ENCODE results near the gene ALDH1A2.

Gene ALDH1A2

DNA sequence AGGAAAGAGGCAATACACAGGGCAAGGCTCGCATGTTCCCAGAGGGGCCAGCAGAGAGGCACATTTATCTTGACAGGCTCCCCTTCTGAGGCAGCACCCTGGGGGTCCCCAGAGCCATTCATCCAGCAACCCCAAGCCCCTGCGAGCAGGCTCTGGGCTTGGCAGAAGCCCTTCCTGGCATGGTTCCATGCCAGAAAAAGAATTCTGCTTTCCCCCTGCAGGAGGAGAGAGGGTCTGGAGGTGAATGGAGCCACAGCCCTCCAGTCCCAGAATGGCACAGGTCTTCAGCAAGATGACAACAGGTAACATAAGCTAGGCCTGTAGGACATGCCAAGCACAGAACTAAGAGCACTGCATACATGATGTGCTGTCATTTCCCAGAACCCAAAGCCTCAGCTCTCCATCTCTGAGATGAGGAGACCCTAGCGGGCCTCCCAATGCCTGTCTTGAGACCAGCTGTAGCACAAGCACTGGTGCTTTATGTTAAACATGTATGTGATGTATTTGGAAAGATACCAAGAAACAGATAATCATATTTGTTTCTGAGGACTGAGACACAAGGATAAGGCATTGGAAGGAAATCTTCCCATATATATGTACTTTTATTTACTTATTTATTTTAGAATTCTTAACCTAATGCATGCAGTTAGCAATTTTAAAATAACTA is 121.6 kb downstream of the ALDH1A2 start:
- no peak for DNase-seq (ENCODE audit: low read depth in 2 of 2)

DNA sequence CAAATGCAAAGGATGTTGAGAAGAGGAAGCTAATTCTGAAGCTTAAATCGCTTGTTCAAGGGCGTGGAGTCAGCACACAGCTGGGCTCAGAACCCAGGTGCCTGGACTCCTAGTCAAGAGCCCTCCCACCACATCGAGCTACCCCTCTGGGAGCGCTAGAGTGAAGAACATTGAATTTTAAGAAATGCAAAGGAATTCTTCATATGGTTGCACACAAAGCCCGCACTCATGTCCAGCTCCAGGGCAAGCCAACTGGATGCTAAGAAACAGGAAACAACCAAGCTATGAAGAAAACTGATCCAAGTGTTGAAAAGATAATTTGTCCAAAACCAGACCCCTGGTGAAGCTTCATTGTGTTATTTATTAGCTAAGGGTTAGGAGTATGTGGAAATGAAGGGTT is 122.3 kb downstream of the ALDH1A2 start:
- DNase-seq (ENCODE audit: low read depth in 2 of 2) = no peak

DNA sequence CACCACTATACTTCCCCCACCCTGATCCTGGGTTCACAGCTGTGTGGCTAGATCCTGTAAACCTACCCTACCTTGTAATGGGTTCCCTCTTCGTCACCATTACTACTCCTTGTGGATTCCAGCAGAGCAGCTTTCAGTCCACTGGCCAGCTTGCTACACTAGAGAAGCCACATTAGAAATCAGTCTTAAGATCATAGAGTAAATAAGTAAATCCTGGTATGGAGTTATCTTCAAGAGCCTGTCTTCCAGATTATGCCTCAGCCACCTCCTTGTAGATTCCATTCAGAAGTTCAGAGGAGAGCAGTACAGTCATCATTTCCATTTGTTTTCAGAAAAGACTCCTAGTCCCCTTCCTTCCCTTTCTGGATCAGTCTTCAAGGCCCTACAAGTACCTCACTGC is 123.7 kb downstream of the ALDH1A2 start:
- no peak for DNase-seq (ENCODE audit: low read depth in 2 of 2)

DNA sequence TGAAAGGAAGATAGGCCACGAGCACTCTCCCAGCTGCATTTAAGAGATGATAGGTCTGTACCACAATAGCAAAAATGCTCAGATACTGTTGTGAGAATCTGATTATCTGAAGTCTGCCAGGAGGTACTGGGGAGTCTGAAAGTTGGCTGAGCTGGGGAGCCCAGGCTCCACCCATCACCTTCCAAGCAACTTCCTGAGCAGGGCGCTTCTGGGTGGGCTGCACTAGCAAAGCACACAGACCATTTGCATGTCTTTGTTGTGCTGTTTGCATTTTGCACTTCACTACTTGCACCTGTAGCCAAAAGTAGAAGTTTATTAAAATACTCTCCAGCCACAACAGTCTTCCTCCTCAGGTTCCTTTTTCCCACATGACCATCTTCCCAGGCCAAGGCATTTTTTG is 133.2 kb downstream of the ALDH1A2 start:
- no peak for DNase-seq (ENCODE audit: low read depth in 2 of 2)

DNA sequence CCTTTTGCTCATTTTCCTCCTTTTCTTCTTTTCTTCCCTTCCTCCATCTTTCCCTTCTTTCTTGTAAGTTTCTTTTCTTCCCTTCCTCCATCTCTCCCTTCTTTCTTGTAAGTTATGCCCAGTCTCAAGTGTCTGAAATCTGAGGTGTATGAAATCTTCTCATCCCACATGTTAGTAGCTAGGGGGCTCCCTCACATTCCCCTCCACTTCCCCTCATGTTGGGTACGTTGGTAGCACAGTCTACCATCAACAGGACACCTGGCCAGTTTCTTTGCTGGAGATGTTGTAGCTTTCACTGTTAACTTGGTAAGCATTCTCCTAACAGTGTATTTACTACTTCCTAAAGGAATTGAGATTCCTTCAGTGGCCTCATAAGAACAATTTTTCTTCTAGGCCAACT is 133.9 kb downstream of the ALDH1A2 start:
- no peak for DNase-seq (ENCODE audit: low read depth in 2 of 2)

DNA sequence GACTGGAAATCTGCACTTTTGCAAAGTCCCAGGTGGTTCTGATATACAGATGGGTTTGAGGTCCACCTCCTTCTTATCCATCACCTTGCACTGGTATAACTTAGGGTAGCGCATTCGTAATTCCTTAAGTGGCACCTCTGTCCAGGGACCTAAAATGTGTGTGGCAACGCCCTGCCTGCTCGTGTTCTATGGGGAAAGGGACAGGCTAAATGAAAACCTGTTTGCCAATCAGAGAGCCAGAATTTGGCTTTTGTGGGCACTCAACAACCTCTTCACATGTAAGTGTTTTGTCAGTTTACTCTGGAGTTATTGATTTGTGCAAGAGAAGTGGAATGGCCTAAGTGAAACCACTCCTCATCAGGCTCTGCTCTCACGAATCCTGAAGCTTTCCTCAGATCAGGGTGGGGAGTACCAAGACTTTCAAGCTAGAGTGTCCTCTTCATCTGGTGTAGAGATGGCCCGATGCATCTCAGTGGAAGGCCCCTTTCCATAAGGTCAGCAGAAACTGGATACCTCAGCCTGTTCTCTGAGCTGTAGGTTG is 138.3 kb downstream of the ALDH1A2 start:
- DNase-seq (ENCODE audit: low read depth in 2 of 2) = no peak

DNA sequence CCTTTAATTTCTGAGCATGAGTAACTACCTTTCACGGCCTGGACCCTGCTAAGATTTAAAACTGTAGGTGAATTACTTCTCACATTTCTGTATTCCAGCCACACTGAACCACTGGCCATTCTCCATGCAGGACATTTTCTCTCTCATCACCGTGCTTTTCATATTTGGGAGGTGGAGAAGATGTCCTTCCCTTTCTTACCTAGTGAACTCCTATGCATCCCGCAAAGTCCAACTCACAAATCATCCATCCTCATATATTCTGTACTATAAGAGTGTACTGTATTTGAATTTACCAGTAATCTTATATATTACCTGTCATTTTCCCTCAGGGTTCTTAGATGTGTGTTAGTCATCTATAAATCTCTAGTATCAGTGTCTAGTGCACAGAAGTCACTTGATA is 139.9 kb downstream of the ALDH1A2 start:
- DNase-seq (ENCODE audit: low read depth in 2 of 2) = no peak

DNA sequence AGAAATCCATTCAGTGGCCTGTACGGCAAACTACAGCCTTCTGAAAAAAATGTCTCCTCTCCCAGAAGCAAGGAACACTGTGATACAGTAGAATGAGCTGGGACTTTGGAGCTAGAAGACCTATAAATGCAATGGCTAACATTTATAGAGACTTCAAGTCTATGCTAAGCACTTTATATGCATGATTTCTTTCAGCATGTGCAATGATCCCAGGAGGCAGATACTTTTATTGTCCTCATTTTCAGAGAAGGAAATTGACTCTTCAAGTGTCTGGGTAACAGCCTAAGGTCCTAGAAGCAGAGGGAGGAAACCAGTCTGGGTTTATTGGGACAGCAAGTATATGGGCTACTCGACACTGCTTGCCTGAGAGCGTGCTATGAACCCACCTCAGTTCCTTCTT is 140.9 kb downstream of the ALDH1A2 start:
- DNase-seq (ENCODE audit: low read depth in 2 of 2) = no peak

DNA sequence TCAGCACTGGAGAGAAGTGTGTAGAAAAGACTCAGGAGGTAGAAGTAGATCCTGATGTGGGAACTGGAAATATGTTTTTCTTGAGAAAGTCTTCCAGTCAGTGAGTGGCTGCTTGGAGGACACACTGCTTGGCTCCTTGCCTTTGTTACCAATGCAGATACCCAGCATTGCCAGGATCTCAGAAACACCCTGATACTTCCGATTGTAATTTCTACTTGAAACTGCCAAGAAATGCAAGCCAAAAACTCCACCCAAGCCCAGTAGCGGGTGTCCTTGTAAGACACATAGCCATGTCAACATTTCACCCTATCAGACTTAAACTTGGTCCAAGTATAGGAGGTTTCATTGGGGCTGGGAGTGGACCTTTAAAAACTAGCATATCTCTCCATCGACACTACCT is 141.8 kb downstream of the ALDH1A2 start:
- no peak for DNase-seq (ENCODE audit: low read depth in 2 of 2)

DNA sequence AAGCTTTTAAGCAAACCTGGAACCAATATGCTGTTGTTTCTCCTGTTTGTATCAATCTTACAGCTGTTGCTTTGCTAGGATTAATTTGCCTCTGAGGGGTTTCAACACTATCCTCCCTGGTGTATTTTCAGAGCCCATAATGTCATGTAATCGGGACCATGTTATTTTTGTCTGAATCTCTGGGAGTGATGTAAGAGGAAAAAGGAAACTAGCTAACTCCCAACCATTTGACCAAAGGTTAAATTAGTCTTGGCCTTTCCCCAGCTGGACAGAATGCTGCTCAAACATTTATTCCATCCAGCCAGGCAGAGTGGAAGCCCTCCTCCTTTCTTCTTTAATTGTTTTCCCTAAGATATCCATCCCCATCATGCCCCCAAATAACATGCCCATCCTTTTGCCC is 142.2 kb downstream of the ALDH1A2 start:
- DNase-seq (ENCODE audit: low read depth in 2 of 2) = no peak

DNA sequence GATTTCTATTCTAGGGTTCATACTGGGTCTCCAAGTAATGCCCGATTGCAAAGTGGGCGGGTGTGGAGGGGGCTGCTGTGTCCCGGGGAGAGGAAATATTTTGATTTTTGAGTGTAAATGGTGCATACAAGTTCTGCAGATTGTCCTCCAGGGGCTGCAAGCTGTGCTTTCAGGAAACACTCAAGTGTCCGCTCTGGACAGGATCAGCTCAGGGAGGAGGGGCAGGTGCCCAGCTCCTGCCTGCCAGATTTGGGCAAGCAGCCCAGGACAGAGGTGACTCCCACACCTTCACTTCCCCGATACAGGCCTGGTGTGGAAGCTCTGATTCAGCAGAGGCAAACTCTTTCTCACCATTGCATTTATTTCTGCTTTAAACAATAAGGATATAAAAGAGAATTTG is 142.7 kb downstream of the ALDH1A2 start:
- no peak for DNase-seq (ENCODE audit: low read depth in 2 of 2)

DNA sequence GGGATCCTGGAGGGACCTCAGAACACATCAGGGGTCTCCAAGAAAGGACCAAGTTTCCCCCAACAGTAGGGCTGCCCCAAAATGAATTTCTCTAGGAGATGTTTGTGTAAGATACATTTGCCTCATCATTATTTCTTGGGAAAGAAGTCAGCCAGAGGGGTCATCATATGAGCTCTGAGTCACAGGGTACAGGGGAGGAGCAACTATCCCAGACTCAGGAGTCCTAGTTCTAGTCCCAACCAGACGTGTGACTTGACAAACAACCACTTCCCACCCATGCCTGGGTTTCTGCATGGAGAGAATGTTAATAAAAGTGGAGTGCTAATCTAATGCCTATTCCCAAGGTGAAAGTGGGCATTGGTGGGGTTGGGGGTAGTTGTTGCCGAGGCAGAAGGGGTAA is 144.1 kb downstream of the ALDH1A2 start:
- DNase-seq (ENCODE audit: low read depth in 2 of 2) = no peak

DNA sequence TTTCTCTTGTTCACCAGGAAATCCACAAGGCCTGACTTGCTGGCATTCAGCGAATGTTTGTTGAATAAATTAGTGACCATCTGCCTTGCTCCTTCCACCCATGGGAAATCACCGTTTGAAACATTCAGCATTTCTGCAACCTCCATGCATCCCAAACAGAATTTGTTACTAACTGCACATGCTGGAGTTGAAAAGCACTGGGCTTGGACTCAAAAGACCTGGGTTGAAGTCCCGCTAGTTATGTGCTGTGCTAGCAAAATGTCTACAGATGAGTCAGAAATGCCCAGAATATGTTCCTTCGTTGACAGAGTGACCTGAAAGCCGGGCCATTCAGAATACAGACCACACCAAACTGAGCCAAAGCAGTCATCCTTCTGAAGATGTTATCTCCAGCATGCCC is 144.6 kb downstream of the ALDH1A2 start:
- no peak for DNase-seq (ENCODE audit: low read depth in 2 of 2)

DNA sequence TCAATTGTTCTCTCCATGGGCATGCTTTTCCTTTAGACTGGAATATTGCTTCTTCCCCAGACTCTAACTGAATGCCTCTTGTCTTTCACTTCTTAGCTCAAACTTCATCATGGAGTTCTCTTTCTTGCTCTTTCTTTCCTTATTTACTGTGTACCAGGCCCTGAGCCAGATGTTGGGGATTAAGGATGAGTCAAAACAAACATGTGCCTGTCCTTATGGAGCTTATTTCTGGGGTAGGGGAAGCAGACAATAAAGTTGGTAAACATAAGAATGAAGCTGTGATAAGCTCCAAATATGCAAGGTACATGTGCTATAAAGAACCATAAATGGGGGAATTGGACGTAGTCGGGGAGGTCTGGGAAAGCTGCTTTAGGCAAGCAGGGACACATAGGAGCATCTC is 145.8 kb downstream of the ALDH1A2 start:
- DNase-seq (ENCODE audit: low read depth in 2 of 2) = no peak

DNA sequence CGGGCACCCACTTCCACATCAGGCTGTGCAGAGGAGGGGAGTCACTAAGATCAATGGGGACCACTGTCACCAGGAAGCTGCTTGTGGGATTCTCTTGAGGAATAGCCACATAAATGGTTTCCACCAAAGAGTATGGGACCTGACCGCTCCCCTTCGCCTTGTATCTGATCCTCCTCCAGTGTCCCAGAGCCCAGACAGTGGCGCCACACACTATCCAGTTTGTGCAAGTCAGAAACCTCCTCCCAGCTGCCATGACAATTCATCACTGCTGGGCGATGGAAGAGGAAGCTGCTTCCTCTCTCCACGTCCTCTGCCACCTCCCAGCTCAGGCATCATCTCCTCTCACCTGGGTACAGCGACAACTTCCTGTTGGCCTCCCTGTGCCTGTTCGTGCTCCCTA is 147.5 kb downstream of the ALDH1A2 start:
- DNase-seq (ENCODE audit: low read depth in 2 of 2) = no peak

DNA sequence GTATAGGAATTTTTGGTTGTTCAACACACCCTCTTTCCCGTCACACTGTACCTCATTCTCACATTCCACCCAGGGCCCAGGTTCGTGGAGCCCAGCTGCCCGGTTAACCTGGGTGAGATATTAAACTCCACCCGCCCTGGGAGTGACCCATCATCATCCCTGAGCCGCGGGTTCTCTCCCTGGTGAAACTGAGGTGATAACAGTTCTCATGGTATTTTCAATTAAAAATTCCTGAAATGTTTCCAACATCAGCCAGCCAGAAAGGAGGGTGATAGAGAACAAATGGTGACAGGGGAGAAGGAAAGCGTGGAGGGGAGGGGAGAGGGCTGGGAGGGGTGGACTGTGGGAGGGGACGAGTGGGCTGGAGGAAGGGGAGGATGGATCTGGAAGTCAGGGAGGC is 148.8 kb downstream of the ALDH1A2 start:
- no peak for DNase-seq (ENCODE audit: low read depth in 2 of 2)

DNA sequence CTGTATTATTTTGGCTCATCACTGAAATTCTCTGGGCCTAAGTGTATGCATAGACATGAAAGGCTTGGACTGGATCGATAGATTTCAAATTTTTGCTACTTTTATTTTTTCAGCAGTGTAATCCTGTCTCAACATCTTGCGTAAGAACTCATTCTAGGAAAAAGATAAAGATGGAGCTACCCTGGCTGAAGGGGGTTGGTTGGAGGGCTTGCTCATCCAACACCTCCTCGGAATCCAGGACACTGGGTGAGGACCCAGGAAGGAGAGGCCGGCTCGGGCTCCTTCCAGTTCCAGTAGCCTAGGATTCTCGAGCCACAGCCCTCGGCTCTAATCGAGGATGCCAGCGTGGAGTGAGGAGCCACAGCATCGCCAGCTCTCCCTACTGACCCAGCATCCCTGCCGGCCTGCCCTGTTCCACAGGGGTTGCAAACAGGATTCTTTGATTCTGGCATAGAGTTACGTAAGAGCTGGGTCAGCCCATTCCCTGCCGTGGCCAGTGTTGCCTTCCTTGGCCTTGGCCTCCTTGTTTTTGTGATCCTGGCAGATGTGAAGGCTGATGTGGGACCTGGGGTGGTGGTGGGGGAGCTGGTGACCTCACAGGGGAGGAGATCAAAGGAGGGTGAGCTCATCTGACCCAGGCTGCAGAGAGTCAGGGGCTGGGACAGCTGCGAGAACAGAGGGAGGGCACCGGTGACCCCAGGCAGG is 149.5 kb downstream of the ALDH1A2 start:
- DNase-seq (ENCODE audit: low read depth in 2 of 2) = no peak

DNA sequence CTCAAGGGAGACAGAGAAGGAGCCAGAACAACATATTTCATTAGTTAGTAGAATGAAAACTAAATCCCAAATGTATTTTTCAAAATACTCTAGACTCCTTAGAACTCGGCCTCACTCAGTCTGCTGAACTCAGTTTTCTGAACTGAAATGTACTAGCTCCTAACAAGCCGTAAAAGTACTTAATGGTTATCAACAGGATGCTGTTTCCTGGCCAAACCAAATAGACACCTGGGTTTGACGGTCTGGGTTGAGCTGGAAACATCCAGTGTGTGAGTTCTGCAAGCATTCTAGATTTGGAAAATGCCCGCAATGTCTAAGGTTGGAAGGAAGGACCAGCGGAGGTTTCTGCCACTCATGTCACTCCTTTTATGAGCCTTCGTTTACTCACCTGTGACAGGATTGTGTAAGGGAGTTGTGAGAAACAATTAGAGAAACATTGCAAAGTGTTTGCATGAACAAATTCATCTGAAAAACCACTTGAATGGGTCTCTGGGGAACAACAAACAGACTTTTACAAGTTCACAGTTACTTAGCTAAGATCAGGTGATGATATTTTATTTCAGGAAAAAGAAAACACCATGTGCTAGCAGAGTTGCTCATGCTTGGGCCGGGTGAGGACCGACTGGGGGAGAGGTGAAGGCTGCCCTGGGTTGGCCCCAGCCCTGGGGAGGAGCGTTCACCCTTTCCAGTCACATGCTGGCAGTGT is 151.0 kb downstream of the ALDH1A2 start:
- no peak for DNase-seq (ENCODE audit: low read depth in 2 of 2)

DNA sequence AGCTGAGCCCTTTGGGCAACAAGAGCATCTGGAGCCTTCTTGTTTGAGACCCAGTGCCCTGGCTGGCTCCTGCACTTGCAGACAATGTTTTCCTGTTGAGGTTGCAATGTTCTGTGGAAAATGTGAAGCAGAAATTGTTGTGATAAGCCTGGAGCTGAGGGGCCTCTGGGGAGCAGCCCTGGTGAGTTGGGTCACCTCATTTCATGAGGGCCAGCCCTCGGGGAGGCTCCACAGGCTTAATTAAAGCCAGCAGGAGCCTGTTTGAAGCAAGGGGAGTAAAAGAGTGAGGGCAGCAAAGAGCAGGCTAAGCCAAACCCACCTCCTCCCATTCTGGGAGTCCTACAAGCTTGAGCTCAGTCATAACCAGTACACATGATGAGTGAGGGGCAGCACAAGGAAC is 154.3 kb downstream of the ALDH1A2 start:
- no peak for DNase-seq (ENCODE audit: low read depth in 2 of 2)

DNA sequence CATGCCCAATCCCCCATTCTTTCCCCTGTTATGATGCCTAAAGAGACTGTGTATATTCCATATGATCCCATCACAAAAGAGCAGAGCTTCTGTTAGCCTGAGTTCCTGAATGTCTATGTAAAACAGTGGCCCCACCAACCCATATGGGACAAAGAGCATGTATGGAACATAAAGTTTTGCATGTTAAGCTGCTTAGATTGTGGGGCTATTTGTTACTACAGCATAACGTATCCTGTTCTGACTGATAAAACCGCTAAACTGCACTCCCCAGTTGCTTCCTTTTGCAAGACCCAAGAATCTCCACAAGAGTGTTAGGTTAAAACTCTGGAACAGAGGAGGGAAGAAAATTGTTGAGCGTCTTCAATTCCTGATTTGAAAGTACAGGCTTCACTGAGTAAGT is 154.8 kb downstream of the ALDH1A2 start:
- DNase-seq (ENCODE audit: low read depth in 2 of 2) = no peak

DNA sequence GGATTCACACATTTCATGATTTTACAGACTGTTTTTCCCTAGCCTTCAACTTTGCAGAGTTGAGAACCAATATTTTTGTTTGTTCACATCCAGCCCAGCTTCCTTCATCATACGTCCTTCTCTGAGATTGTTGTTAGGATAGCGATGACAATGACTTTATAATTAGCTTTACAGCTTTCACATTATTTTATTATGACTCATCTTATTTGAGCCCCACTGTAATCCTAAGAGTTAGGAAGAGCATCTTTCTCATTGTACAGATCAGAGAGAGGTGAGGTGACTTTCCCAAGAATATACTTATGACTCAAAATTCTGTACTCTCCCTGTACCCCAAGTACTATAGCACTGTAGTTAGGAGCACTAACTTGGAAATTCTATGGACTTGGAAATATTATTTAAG is 156.1 kb downstream of the ALDH1A2 start:
- no peak for DNase-seq (ENCODE audit: low read depth in 2 of 2)

DNA sequence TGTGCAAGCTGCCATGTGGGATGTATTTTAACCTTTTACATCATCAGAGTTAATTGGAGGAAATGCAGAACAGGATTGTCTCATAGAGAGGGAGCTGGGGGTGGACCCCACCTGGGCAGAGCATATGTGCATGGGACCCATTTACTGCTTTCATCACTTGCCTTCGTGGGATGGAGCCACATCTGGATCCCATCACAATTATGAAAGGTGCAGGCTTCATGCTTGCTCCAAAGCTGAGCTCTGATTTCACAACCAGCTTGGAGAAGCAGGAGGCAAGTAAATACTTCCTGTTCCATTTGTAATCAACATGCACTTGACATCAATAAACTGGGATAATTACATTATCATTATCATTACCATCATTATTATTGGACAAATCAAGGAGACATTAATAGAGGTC is 161.9 kb downstream of the ALDH1A2 start:
- no peak for DNase-seq (ENCODE audit: low read depth in 2 of 2)

All from activated CD4-positive, alpha-beta T cell treated with anti-CD3 and anti-CD28 coated beads for 24 hours (primary cell).